BJ (cell line): ENCODE data around the gene LIN54. TPM values are rescaled to one million over a fixed set of nuclear protein-coding genes. Genes with fewer than 3 reads are reported as not detected.
"Not testable (repeated sequence)": the region's sequence is repeated elsewhere in the genome, so short reads cannot be mapped to it uniquely, and the experiment has no call there.

ENCODE experiments used
- CTCF ChIA-PET: fragments of 350-600 bp; formaldehyde crosslinking; extraction: SDS; loops from one replicate; lab custom pipeline; 2021; ENCODE audit warnings: antibody characterized with exemption, inconsistent platforms; lab: Yijun Ruan, JAX
- POLR2A ChIA-PET: fragments of 300-600 bp; sonication (Branson Sonifier 250); formaldehyde crosslinking; extraction: SDS; loops from one replicate; lab custom pipeline; 2021; ENCODE audit warnings: antibody characterized with exemption; lab: Charles Lee
- DNase-seq: peaks from one replicate; pipeline ENCODE4 v3.0.0-alpha.2; 2011; ENCODE audit warnings: low read depth
- H3K27me3 ChIP-seq: 2 replicates; pipeline ENCODE4 v1.6.0; 2011; ENCODE audit warnings: low read length; ENCODE audit not compliant: control insufficient read depth, insufficient read depth
- H3K36me3 ChIP-seq: 2 replicates; pipeline ENCODE4 v1.5.1; 2011; ENCODE audit warnings: low read length; ENCODE audit not compliant: control insufficient read depth, insufficient read depth
- H3K4me3 ChIP-seq: 2 replicates; pipeline ENCODE4 v1.5.1; 2011; ENCODE audit warnings: low read depth, mild to moderate bottlenecking, control low read depth, low read length
- polyA plus RNA-seq: library from polyadenylated mRNA; depleted of rRNA; stranded (reverse); fragments of >200 nt; gene quantifications from 2 replicates; pipeline ENCODE4 v1.2.3, GENCODE V29; 2011
- TF ChIP-seq, protein P1 (sequence below): IDR thresholded peaks from 2 replicates; pipeline ENCODE4 v1.5.1; 2011; ENCODE audit warnings: low read depth, mild to moderate bottlenecking, control low read depth, inconsistent platforms, low read length, moderate library complexity; ENCODE audit not compliant: insufficient read depth

LIN54 gene
- polyA plus RNA-seq, 1 experiment: 14.7 TPM

DNA sequence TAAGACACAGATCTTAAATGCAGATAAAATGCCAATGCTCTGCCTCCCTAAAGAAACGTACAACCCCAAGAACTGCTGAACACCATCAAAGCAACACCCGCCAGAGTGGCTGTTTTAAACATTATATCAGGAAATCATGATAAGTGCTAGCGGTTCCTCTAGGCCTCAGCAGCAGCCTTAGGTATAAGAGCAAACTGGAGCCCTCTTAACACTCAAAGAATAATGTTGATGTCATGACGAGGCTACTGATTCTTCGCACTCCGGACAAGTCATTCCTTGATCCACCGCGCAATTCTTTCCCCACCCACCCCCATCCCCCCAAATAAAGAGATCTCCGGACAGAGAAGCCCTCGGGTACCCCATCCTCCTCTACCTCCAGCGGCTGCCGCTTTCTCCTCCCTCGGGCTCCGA is 507 bp downstream of the LIN54 start:
- ChIA-PET CTCF (no interaction called here), POLR2A (no interaction called here)
- H3K27me3 ChIP-seq: no peaks in the 10 kb centered on the region
- H3K4me3 ChIP-seq: peak overlapping the region; percentile 69
- DNase-seq: no peak
- TF ChIP-seq, protein P1, sequence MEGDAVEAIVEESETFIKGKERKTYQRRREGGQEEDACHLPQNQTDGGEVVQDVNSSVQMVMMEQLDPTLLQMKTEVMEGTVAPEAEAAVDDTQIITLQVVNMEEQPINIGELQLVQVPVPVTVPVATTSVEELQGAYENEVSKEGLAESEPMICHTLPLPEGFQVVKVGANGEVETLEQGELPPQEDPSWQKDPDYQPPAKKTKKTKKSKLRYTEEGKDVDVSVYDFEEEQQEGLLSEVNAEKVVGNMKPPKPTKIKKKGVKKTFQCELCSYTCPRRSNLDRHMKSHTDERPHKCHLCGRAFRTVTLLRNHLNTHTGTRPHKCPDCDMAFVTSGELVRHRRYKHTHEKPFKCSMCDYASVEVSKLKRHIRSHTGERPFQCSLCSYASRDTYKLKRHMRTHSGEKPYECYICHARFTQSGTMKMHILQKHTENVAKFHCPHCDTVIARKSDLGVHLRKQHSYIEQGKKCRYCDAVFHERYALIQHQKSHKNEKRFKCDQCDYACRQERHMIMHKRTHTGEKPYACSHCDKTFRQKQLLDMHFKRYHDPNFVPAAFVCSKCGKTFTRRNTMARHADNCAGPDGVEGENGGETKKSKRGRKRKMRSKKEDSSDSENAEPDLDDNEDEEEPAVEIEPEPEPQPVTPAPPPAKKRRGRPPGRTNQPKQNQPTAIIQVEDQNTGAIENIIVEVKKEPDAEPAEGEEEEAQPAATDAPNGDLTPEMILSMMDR: no peak
- no peaks in the 10 kb centered on the region for H3K36me3 ChIP-seq

DNA sequence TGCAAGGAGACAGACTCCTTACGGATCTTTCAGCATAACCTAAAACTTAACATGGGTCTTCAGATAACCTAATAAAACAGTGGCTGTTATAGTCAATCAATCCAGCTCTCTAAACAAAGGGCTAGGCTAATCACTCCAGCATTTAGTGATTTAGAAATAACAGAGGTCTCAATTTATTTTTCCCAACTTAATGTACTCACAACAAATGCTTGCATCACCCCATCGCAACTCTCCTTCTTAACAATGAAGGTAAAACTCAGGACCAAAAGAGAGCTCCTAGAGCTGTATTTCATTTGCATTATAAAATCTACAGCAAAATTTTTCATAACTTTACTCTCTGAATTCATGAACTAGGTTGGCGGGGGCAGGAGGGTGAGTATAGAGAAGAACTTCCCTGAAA is 1.1 kb downstream of the LIN54 start:
- no peaks in the 10 kb centered on the region for H3K36me3 ChIP-seq
- POLR2A ChIA-PET: no interaction called here
- CTCF ChIA-PET: interaction anchor here (1.6 kb wide), 1 partner anchor 18 kb away, joined by 3 read pairs; no protein-coding TSS in a partner anchor
- no peak for DNase-seq
- peak overlapping the region; percentile 69 for H3K4me3 ChIP-seq
- TF ChIP-seq, protein P1: no peak
- no peaks in the 10 kb centered on the region for H3K27me3 ChIP-seq

DNA sequence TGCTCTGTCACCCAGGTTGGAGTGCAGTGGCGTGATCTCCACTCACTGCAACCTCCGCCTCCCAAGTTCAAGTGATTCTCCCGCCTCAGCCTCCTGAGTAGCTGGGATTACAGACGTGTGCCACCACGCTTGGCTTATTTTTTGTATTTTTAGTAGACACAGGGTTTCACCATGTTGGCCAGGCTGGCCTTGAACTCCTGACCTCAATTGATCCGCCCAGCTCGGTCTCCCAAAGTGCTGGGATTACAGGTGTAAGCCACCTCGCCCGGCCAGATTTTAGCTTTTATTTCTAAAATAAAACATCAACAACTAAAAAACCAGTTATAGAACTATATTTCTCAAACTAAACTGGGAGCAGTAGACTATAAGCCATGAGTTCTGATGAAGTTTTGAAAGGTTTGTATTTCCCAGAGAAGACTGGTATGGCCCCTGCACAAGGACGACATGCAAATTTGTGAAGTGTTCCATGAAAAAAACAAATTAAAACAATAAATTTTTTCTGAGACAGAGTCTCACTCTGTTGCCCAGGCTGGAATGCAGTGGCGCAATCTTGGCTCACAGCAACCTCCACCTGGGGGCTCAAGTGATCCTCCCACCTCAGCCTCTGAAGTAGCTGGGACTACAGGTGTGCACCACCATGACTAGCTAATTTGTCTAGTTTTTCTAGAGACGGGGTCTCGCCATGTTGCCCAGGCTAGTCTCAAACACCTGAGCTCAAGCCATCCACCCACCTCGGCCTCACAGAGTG is 7.4 kb downstream of the LIN54 start:
- POLR2A ChIA-PET, H3K36me3 ChIP-seq, H3K27me3 ChIP-seq, DNase-seq, H3K4me3 ChIP-seq: not testable (repeated sequence)
- CTCF ChIA-PET: interaction anchor here (0.6 kb wide), 1 partner anchor 59 kb away, joined by 4 read pairs; no protein-coding TSS in a partner anchor

DNA sequence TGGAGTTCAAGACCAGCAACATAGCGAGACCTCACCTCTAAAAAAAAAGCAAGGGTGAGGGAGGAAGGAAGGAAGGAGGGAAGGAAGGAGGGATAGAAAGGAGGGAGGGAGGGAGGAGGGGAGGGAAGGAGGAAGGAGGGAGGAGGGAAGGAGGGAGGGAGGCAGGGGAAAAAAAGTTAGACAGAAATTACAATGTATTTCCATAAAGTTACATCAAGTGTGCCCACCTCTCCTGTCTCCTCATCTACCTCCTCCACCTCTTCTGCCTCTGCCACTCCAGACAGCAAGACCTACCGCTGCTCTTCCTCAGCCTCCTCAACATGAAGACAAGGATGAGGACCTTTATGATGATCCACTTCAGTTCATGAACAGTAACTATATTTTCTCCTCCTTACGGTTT is 8.3 kb downstream of the LIN54 start:
- no peak for DNase-seq
- Histone ChIP-seq H3K4me3 (no peak overlapping the region), H3K27me3 (no peaks in the 10 kb centered on the region), H3K36me3 (no peaks in the 10 kb centered on the region)
- TF ChIP-seq, protein P1: no peak
- CTCF ChIA-PET: no interaction called here
- POLR2A ChIA-PET: no interaction called here

DNA sequence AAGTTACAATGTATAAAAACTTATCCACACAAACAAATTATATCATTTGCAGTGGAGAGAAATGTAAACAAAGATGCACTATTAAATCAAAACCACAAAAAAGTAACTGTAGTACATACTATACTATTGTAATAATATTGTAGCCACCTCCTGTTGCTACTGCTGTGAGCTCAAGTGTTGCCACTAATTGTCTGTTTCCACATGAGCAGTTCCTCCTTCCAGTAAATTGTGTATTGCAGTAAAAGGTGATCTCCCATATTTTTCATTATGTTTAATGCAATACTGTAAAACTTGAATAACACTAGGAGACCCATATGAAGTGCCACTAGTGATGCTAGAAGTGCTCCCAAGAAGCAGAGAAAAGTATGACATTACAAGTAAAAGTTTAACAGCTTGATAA is 11.7 kb downstream of the LIN54 start:
- TF ChIP-seq, protein P1: no peak
- CTCF ChIA-PET: no interaction called here

More for the DNA sequence above, 11.7 kb downstream of the LIN54 start:
- no peaks in the 10 kb centered on the region for H3K27me3 ChIP-seq
- H3K36me3 ChIP-seq: no peaks in the 10 kb centered on the region
- DNase-seq: no peak
- no peak overlapping the region for H3K4me3 ChIP-seq
- POLR2A ChIA-PET: interaction anchor here (0.6 kb wide), 1 partner anchor 85 kb away, joined by 3 read pairs; no protein-coding TSS in a partner anchor
